Lower leg skin (tissue), 3 donors: ENCODE results near the gene POMT1.

ENCODE experiments used
- POLR2A ChIP-seq, 2 donors: fragments of 450-650 bp; IDR thresholded peaks; one replicate each; pipeline ENCODE4 v1.6.1; 2016 to 2017; ENCODE audit warnings: antibody characterized with exemption in 2 of 2, mild to moderate bottlenecking in 1 of 2, moderate library complexity in 1 of 2
- TF ChIP-seq, protein P1 (sequence below), 3 donors: fragments of 450-650 bp; IDR thresholded peaks; one replicate each; pipeline ENCODE4 v1.5.1; 2016; ENCODE audit warnings: antibody characterized with exemption in 3 of 3, mild to moderate bottlenecking in 3 of 3, moderate library complexity in 2 of 3

DNA sequence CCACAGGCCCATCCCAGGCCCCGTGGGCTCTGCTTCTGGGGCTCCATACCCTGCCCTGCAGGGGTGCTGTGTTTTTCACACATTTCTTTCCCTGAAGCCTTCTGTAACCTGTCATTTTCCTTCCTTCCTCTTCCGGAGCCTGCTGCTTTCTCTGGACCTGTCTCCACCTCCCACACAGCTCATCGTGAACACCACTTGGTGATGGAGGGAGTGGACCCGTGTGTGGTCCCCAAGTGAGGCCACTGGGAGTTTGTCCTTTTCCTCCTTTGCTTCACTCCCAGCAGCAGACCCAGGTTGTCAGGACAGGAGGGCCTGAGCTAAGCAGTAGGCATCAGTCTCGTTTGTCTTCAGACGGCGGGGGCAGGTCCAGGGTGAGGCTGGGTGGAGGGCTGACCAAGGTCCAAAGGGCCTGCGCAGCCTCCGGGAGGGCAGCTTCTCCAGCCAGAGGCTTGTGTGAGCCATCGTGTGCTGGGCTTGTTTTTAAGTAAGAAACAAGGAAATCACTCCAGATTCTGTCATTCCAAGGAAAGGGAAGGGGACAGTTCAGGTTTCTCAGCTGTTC is 5.8 kb upstream of the POMT1 start:
- TF ChIP-seq POLR2A (IDR thresholded peaks at IDR 0.05) = no peak
- TF ChIP-seq, protein P1, sequence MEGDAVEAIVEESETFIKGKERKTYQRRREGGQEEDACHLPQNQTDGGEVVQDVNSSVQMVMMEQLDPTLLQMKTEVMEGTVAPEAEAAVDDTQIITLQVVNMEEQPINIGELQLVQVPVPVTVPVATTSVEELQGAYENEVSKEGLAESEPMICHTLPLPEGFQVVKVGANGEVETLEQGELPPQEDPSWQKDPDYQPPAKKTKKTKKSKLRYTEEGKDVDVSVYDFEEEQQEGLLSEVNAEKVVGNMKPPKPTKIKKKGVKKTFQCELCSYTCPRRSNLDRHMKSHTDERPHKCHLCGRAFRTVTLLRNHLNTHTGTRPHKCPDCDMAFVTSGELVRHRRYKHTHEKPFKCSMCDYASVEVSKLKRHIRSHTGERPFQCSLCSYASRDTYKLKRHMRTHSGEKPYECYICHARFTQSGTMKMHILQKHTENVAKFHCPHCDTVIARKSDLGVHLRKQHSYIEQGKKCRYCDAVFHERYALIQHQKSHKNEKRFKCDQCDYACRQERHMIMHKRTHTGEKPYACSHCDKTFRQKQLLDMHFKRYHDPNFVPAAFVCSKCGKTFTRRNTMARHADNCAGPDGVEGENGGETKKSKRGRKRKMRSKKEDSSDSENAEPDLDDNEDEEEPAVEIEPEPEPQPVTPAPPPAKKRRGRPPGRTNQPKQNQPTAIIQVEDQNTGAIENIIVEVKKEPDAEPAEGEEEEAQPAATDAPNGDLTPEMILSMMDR (IDR thresholded peaks at IDR 0.05) = no peak
